ENCODE measurements around the gene SSTR4.

- TF ChIP-seq CTCF (IDR thresholded peaks at IDR 0.05) (no peak), POLR2A (IDR thresholded peaks at IDR 0.05) (no peak)
Observed at GRCh38 chr20:23010096-23010495, 25.0 kb upstream of the SSTR4 start.

Data from esophagus squamous epithelium (tissue), 4 donors.